ENCODE data around the gene TNFRSF14.

DNA sequence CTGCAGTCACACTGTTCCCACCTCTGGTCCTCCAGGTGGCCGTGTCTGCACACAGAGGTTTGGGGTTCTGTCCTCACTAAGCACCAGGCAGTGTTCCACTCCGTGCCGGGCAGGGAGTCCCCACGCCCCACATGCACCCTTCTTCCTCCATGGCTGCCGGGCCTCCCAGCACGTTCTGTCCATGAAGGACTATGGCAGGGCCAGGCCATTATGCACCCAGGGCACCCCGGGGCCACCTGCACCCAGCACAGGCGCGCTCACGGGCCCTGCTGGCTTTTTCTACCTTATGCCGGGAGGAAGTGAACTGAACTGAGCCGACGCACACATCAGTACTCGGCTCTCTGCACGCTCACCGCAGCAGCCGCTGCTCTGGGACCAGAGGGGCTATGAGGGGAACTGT, 40.0 kb upstream of the TNFRSF14 start:
- TF ChIP-seq, protein P1, sequence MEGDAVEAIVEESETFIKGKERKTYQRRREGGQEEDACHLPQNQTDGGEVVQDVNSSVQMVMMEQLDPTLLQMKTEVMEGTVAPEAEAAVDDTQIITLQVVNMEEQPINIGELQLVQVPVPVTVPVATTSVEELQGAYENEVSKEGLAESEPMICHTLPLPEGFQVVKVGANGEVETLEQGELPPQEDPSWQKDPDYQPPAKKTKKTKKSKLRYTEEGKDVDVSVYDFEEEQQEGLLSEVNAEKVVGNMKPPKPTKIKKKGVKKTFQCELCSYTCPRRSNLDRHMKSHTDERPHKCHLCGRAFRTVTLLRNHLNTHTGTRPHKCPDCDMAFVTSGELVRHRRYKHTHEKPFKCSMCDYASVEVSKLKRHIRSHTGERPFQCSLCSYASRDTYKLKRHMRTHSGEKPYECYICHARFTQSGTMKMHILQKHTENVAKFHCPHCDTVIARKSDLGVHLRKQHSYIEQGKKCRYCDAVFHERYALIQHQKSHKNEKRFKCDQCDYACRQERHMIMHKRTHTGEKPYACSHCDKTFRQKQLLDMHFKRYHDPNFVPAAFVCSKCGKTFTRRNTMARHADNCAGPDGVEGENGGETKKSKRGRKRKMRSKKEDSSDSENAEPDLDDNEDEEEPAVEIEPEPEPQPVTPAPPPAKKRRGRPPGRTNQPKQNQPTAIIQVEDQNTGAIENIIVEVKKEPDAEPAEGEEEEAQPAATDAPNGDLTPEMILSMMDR (conservative IDR thresholded peaks at IDR 0.05; ENCODE audit: low read depth, low read length): no peak
- TF ChIP-seq EZH2 (IDR thresholded peaks at IDR 0.05; ENCODE audit: low read length, unreplicated experiment) (no peak), EZH2phosphoT487 (IDR thresholded peaks at IDR 0.05; ENCODE audit: borderline replicate concordance, low read length) (no peak)

Data from PC-3 (cell line).